Activated gamma-delta T cell (primary cell): ENCODE measurements around the gene C17orf58.
"Not testable (repeated sequence)": the region's sequence is repeated elsewhere in the genome, so short reads cannot be mapped to it uniquely, and the experiment has no call there.

Source experiments
- DNase-seq: peaks from one replicate; lab custom pipeline; 2025; lab: John Stamatoyannopoulos, UW
- total RNA-seq, 2 donors: gene quantifications; one replicate each; lab custom pipeline; 2026; lab: John Stamatoyannopoulos, UW

The C17orf58 gene
- total RNA-seq, result 0.82 to 2.7 reads per million in 2 donors

- DNase-seq, result not testable (repeated sequence)
Observed at GRCh38 chr17:67996301-67997171, at the start of gene C17orf58. C17orf58 (minus strand) TSS chr17:67996469; CDS start chr17:67996198, 271 bp downstream.

DNA sequence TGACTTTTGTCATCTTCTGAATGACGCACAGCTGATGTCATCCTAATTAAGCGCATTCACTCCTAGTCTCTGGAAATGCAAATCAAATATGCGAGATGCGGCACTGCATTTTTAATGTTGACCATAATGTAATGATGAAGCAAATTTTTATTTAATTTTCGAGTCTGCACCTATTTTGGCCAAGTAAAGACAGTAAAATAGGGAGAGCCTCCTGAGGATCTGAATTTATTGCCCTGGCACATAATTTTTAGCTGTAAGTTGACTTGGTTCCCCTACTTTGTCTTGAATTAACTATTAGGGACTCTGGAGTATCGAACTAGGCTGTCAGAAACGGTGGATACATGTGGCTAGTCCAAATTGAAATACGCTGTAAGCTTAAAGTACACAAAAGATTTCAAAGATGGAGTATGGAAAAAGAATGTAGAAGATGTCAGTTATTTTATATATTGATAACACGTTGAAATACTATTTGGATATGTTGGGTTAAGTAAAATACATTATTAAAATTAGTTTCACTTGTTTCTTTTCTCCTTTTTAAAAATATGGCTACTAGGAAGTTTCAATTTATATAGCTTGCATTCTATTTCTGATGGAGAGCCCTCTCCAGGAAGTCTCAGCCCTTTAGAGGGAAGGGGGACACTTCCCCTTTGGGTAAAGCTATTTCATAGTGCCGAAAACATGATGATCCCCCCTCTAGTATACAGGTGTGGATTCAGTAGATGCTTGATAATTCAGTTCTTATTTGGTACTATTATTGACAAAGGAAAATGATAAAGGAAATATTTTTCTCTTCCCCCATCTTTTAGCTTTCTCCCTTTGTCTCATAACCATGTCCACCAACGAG is 40.3 kb upstream of the C17orf58 start:
- no peak for DNase-seq

DNA sequence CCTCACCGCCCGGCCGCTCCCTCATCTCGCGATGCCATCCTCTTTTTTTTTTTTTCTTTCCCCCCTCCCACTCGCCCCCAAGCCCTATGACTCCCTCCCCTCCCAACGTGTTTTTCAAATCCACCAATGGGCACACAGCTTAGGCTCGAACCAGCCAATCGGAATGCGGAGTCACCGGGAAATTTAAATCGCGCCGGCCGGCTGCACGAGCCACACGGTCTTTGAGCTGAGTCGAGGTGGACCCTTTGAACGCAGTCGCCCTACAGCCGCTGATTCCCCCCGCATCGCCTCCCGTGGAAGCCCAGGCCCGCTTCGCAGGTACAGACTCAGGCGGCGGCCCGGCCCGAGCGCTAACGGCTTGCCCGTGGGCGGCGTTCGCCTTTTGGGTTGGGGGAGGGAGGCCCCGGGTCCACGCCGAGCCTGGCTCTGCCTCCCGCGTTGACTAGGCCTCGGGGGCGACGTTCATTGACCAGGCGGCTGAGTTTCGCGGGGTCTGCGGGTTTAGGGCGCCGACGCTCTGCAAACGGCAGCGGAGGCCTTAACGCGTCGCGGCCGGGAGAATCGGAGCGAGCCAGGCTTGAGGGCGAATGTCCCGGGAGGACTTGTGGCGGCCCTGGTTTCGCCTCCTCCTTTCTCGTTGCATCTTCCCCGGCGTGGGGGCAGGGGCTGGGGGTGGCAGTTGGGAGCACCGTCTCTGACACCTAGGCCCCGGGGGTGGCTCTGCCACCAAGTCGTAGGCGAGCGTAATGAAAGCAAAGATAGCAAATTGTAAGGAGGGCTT is 39.4 kb upstream of the C17orf58 start, which contains the start of gene KPNA2:
KPNA2 (plus strand) TSS at position 213 of the 781 bp plus-strand sequence. CDS start 1,398 bp downstream, outside the sequence.
- DNase-seq, result peak; percentile 67

DNA sequence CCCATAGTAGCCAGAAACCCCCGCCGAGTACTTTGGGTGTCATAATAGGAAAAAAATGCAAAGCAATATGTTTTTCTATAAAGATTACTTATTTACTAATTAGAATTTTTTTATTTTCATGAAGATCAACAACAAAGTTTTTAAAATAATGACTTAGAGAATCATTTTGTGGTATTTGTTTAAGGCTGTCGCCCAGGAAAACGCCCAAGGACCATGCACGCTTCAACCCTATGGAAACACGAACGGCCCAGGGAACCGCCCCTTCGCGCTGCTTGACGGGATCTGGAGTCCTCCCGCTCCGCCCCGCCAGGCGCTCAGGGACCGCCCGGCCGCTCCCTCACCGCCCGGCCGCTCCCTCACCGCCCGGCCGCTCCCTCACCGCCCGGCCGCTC is 38.9 kb upstream of the C17orf58 start:
- DNase-seq, result peak; percentile 73

DNA sequence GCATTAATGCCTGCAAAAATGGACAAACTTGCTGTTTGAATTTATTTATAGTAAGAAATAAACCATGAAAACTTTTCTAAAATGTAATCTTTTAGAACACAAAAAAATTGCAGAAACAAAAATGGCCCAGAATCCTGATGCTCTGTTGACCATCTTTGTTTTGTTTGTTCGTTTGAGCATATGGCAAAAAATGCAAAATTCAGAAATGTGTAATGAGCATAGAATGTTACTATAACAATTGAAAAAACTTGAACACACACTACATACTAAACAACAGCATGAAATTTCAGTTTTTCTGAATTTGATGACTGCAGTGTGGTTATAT is 38.1 kb upstream of the C17orf58 start:
- DNase-seq, result no peak

DNA sequence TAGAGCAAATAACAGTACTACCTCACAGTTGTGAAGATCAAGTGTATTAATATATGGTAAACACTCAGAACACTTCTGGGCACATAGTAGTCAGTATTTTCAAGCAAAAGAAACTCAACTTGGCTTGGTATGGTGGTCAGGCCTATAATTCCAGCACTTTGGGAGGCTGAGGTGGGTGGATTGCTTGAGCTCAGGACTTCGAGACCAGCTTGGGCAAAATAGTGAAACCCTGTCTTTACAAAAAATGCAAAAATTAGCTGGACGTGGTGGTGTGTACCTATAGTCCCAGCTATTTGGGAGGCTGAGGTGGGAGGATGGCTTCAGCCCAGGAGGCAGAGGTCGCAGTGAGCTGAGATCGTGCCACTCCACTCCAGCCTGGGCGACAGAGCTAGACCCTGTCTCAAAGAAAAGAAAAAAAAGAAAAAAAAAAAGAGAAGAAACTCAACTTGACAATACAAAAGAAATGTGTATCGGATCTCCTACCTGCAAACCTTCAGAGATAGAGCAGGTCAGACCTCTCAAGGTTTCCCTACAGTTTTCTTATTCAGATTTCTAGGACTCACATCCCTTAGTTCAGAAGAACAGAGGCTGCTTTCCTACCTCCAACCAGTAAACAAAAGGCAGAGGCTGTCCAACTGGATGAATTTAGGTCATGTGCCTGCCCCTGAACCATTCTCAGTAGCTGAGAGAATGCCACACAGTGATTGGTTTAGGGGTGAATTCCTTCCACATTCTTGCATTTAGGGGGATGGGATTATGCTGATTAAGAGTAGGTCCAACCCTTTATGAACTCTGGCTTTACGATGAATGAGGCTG is 37.6 kb upstream of the C17orf58 start:
- no peak for DNase-seq

GRCh38 chr17:68029512-68030215 is 33.4 kb upstream of the C17orf58 start:
- DNase-seq, result no peak

DNA sequence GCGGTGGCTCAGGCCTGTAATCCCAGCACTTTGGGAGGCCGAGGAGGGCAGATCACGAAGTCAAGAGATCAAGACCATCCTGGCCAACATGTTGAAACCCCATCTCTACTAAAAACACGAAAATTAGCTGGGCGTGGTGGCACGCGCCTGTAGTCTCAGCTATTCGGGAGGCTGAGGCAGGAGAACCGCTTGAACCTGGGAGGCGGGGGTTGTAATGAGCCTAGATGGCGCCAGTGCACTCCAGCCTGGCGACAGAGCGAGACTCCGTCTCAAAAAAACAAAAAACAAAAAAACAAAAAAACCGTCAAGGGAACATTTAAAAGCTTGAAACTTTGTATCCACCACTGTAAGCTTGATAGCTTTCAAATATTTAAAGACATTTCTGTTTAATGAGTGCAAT is 26.3 kb upstream of the C17orf58 start:
- DNase-seq, result not testable (repeated sequence)

- DNase-seq, result no peak
Observed at GRCh38 chr17:68021963-68022362, 25.7 kb upstream of the C17orf58 start.

DNA sequence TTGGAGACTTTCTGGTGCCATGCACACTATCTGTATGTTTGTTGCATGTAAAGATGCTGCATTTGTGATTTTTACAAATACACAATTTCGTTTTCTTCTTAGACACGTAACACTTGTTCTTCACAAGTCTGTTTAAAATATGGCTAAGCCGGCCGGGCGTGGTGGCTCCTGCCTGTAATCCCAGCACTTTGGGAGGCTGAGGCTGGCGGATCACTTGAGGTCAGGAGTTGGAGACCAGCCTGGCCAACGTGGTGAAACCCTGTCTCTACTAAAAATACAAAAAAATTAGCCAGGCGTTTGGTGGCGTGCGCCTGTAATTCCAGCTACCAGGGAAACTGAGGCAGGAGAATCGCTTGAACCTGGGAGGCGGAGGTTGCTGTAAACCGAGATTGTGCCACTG is 24.5 kb upstream of the C17orf58 start:
- not testable (repeated sequence) for DNase-seq

GRCh38 chr17:68020409-68020756 is 24.1 kb upstream of the C17orf58 start:
- DNase-seq, result no peak

DNA sequence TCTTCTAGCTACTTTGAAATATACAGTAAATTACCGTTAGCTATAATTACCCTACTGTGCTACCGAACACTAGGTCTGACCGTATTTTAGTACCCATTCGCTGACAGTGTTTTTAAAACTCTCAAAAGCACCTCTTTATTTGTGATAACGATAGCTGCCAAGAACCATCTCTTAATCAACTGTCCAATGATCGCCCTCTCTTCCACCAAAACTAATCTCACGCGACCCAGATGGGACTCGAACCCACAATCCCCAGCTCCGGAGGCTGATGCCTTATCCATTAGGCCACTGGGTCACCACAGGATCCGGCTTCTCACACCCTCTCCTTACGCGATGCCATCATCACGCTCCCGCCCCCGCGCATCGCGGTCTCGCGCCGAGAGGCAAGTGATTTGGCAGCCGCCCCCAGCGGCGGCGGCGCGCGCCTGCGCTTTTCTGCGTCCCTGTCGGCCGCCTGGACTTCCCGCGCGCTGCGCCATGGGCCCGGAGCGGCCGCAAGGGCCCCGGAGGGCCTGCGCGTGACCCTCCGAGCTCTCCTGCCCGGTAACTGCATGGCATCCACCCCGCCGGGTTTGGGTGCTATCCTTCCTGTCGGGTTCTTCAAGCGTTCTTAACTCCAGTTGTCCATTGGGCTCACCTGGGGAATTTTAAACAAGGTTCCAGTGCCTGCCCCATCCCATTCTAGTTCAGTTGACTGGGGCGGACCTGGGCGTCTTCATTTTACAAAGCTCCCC is 23.6 kb upstream of the C17orf58 start:
- peak; percentile 89 for DNase-seq

GRCh38 chr17:68019336-68019674 is 23.0 kb upstream of the C17orf58 start:
- DNase-seq, result no peak

DNA sequence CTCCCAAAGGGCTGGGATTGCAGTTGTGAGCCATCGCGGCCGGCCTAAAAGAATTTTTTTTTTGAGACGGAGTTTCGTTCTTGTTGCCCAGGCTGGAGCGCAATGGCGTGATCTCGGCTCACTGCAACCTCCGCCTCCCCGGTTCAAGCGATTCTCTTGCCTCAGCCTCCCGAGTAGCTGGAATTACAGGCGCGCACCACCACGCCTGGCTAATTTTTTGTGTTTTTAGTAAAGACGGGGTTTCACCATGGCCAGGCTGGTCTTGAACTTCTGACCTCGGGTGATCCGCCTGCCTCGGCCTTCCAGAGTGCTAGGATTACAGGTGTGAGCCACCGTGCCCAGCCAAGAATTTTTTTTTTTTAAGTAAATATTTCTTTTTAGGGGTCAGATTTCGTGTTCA is 22.2 kb upstream of the C17orf58 start:
- not testable (repeated sequence) for DNase-seq

- DNase-seq, result no peak
Observed at GRCh38 chr17:68016838-68017237, 20.6 kb upstream of the C17orf58 start.

- DNase-seq, result no peak
Observed at GRCh38 chr17:68015081-68015723, 18.9 kb upstream of the C17orf58 start.

- no peak for DNase-seq
Observed at GRCh38 chr17:68013385-68013784, 17.1 kb upstream of the C17orf58 start.

DNA sequence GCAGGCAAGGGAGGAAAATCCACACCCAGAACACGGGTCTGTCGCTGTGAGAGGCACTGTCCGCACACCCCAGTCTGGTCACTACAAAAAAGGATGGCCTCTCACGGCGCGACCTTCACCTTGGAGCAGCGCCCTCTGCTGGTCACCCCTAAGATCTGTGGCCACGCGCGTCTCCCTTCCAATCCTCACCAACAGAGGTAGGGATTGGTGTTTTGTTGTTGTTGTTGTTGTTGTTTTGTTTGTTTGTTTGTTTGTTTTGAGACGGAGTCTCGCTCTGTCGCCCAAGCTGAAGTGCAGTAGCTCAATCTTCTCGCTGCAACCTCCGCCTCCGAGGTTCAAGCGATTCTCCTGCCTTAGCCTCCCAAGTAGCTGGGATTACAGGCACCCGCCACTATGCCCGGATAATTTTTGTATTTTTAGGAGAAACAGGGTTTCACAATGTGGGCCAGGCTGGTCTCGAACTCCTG is 15.0 kb upstream of the C17orf58 start:
- DNase-seq, result no peak

GRCh38 chr17:68006797-68007196 is 10.5 kb upstream of the C17orf58 start:
- DNase-seq, result no peak
